ENCODE measurements around the gene PARD6A. TPM values are rescaled to one million over a fixed set of nuclear protein-coding genes. Genes with fewer than 3 reads are reported as not detected.

Gene PARD6A
- total RNA-seq, 1 experiment from 2014 or later, result 7.1 TPM

- POLR2A ChIA-PET, result no interaction called here
- Mint-ChIP-seq H3K27ac (ENCODE audit: unreplicated experiment) (no peak overlapping the region), H3K4me3 (ENCODE audit: unreplicated experiment) (no peak overlapping the region), H3K36me3 (ENCODE audit: insufficient read depth, unreplicated experiment) (peaks cover 27% of the 10 kb centered on the region), H3K27me3 (ENCODE audit: insufficient read depth, unreplicated experiment) (no peaks in the 10 kb centered on the region), H3K4me1 (ENCODE audit: low read depth, unreplicated experiment) (no peaks in the 10 kb centered on the region), H3K9me3 (ENCODE audit: unreplicated experiment) (no peaks in the 10 kb centered on the region)
- CTCF ChIA-PET, result no interaction called here
- no peak for TF ChIP-seq CTCF (IDR thresholded peaks at IDR 0.05; ENCODE audit: insufficient read depth in 1 of 2, low read depth in 1 of 2, low read length in 1 of 2, severe bottlenecking in 1 of 2, unreplicated experiment in 1 of 2)
- H3K27me3 ChIP-seq (replicated peaks; ENCODE audit: control insufficient read depth, insufficient read depth, low read length), result no peaks in the 10 kb centered on the region
- intact Hi-C loops (cut with micrococcal nuclease; ENCODE audit: unreplicated experiment), result no loop called here
- peaks cover 12% of the 10 kb centered on the region for H3K4me1 ChIP-seq
- DNase-seq, result no peak
- H3K4me3 ChIP-seq (ENCODE audit: low read depth, low read length), result no peak overlapping the region
- BruUV-seq (replicated peaks), result no TSS peak
- no peaks in the 10 kb centered on the region for H3K9me3 ChIP-seq
- H3K36me3 ChIP-seq (ENCODE audit: control insufficient read depth, insufficient read depth, low read length), result no peaks in the 10 kb centered on the region
Observed at GRCh38 chr16:67655363-67655762, 5.4 kb upstream of the PARD6A start.

GRCh38 chr16:67656344-67657016, 4.3 kb upstream of the PARD6A start:
- H3K4me1 ChIP-seq, result peaks cover 18% of the 10 kb centered on the region
- no peaks in the 10 kb centered on the region for H3K36me3 ChIP-seq (ENCODE audit: control insufficient read depth, insufficient read depth, low read length)
- no peaks in the 10 kb centered on the region for H3K9me3 Mint-ChIP-seq (ENCODE audit: unreplicated experiment)
- H3K27me3 ChIP-seq (replicated peaks; ENCODE audit: control insufficient read depth, insufficient read depth, low read length), result no peaks in the 10 kb centered on the region
- intact Hi-C loops (cut with micrococcal nuclease; ENCODE audit: unreplicated experiment), result no loop called here
- no peaks in the 10 kb centered on the region for H3K9me3 ChIP-seq
- peaks cover 38% of the 10 kb centered on the region for H3K36me3 Mint-ChIP-seq (ENCODE audit: insufficient read depth, unreplicated experiment)
- no peak for TF ChIP-seq CTCF (IDR thresholded peaks at IDR 0.05; ENCODE audit: insufficient read depth in 1 of 2, low read depth in 1 of 2, low read length in 1 of 2, severe bottlenecking in 1 of 2, unreplicated experiment in 1 of 2)
- H3K4me1 Mint-ChIP-seq (ENCODE audit: low read depth, unreplicated experiment), result no peaks in the 10 kb centered on the region
- H3K27me3 Mint-ChIP-seq (ENCODE audit: insufficient read depth, unreplicated experiment), result no peaks in the 10 kb centered on the region
- no peak overlapping the region for H3K27ac Mint-ChIP-seq (ENCODE audit: unreplicated experiment)
- no peak overlapping the region for H3K4me3 Mint-ChIP-seq (ENCODE audit: unreplicated experiment)
- no peak for DNase-seq
- POLR2A ChIA-PET, result no interaction called here
- CTCF ChIA-PET, result interaction anchor here (0.9 kb wide), 1 partner anchor 95 kb away, joined by 3 read pairs; no protein-coding TSS in a partner anchor
- no peak overlapping the region for H3K4me3 ChIP-seq (ENCODE audit: low read depth, low read length)
- BruUV-seq (replicated peaks), result no TSS peak

- intact Hi-C loops (cut with micrococcal nuclease; ENCODE audit: unreplicated experiment), result no loop called here
Observed at GRCh38 chr16:67657017-67657608, 3.6 kb upstream of the PARD6A start.

More at GRCh38 chr16:67657017-67657608, 3.6 kb upstream of the PARD6A start:
- peaks cover 18% of the 10 kb centered on the region for H3K4me1 ChIP-seq
- no peaks in the 10 kb centered on the region for H3K27me3 ChIP-seq (replicated peaks; ENCODE audit: control insufficient read depth, insufficient read depth, low read length)
- no peaks in the 10 kb centered on the region for H3K36me3 ChIP-seq (ENCODE audit: control insufficient read depth, insufficient read depth, low read length)
- ChIA-PET CTCF (no interaction called here), POLR2A (no interaction called here)
- DNase-seq, result no peak
- no peak for TF ChIP-seq CTCF (IDR thresholded peaks at IDR 0.05; ENCODE audit: insufficient read depth in 1 of 2, low read depth in 1 of 2, low read length in 1 of 2, severe bottlenecking in 1 of 2, unreplicated experiment in 1 of 2)
- H3K4me3 Mint-ChIP-seq (ENCODE audit: unreplicated experiment), result no peak overlapping the region
- BruUV-seq (replicated peaks), result no TSS peak
- no peaks in the 10 kb centered on the region for H3K9me3 ChIP-seq
- H3K4me3 ChIP-seq (ENCODE audit: low read depth, low read length), result no peak overlapping the region
- H3K27me3 Mint-ChIP-seq (ENCODE audit: insufficient read depth, unreplicated experiment), result no peaks in the 10 kb centered on the region
- H3K36me3 Mint-ChIP-seq (ENCODE audit: insufficient read depth, unreplicated experiment), result peaks cover 43% of the 10 kb centered on the region
- H3K9me3 Mint-ChIP-seq (ENCODE audit: unreplicated experiment), result no peaks in the 10 kb centered on the region
- H3K27ac Mint-ChIP-seq (ENCODE audit: unreplicated experiment), result no peak overlapping the region
- no peaks in the 10 kb centered on the region for H3K4me1 Mint-ChIP-seq (ENCODE audit: low read depth, unreplicated experiment)
